ENCODE data around the gene C1orf185. TPM values are rescaled to one million over a fixed set of nuclear protein-coding genes. Genes with fewer than 3 reads are reported as not detected.

Gene C1orf185
- total and polyA plus RNA-seq, 9 of the 15 experiments (the other 6 are each of a cell fraction or from before 2014, with no cell fraction given): not detected

DNA sequence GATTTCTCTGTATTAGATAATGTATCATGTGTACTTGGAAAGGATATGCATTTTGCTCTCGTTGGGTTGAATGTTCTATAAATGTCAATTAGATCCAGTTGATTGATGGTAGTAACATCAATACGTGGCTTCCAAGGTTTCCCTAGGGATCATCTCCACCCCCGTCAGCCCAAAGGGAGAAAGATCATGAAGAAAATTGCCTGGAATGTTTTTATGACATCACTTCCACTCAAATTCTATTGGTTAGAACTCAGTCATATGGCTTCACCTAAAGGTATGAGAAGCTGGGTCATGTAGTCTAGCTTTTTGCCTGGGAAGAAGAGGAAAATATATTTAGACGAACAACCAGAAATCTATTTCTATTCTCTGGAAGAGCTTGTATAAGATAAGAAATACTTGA lies at the start of gene C1orf185 (continued):
- TF ChIP-seq, protein P1, sequence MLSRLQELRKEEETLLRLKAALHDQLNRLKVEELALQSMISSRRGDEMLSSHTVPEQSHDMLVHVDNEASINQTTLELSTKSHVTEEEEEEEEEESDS (CRISPR knock-in tag; IDR thresholded peaks at IDR 0.05): no peak
- TF ChIP-seq ZNF24 (IDR thresholded peaks at IDR 0.05) (no peak), NBN (IDR thresholded peaks at IDR 0.05; ENCODE audit: low read depth) (no peak), ZNF239 (CRISPR knock-in tag; IDR thresholded peaks at IDR 0.05) (no peak)
- TF ChIP-seq, protein P2, sequence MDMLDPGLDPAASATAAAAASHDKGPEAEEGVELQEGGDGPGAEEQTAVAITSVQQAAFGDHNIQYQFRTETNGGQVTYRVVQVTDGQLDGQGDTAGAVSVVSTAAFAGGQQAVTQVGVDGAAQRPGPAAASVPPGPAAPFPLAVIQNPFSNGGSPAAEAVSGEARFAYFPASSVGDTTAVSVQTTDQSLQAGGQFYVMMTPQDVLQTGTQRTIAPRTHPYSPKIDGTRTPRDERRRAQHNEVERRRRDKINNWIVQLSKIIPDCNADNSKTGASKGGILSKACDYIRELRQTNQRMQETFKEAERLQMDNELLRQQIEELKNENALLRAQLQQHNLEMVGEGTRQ (CRISPR knock-in tag; IDR thresholded peaks at IDR 0.05): peak; percentile 25; the same call in 1 of the 2 replicates

DNA sequence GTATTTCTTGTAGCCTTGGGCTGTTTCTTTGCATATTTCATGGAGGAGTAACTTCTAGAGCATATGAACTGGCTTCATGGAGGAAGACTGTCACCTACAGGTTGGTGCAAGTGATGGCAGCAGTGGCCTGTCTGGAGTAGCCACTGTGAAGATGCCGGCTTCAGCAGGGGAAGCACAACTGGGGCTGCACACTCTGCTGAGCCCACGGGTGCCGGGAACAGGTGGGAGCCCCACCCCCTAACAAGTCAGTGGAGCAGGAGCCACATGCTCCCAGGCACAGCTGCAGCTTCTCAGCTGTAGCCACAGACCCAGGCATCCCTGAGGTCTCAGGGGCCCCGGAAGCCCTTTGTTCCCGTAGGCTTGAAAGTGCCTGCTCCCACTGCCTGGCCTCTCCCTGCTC lies 43.2 kb upstream of the C1orf185 start:
- no peaks in the 10 kb centered on the region for H3K27me3 ChIP-seq (ENCODE audit: control insufficient read depth in 2 of 2, insufficient read depth in 2 of 2, low read length in 2 of 2)
- no peaks in the 10 kb centered on the region for H3K79me2 ChIP-seq (ENCODE audit: control insufficient read depth, insufficient read depth, low read length)
- H2AFZ ChIP-seq (ENCODE audit: low read depth, low read length): no peak overlapping the region
- H4K20me1 ChIP-seq (replicated peaks; ENCODE audit: control insufficient read depth, insufficient read depth, low read length): no peaks in the 10 kb centered on the region
- POLR2A ChIA-PET: no interaction called here
- FAIRE-seq (no peak), ATAC-seq (peak; percentile 96), DNase-seq (ENCODE audit: extremely low read depth in 1 of 4, low spot score in 3 of 4) (peak in 3 of 4 experiments; percentile 12 to 50 (median 17))
- H3K9me1 ChIP-seq (ENCODE audit: control insufficient read depth, insufficient read depth, low read length): no peaks in the 10 kb centered on the region
- peaks cover 0 to 5% of the 10 kb centered on the region in 2 experiments; a peak in 1 of 5 replicates for H3K4me1 ChIP-seq (replicated peaks in 1 of 2; ENCODE audit: control insufficient read depth in 2 of 2, insufficient read depth in 2 of 2, low read length in 2 of 2)
- no peaks in the 10 kb centered on the region for H3K36me3 ChIP-seq (ENCODE audit: control insufficient read depth, insufficient read depth, low read length)
- in situ Hi-C loops (cut with MboI): loop anchor here (10.0 to 25.0 kb wide), 2 partner anchors 284 to 697 kb away; no protein-coding TSS in a partner anchor
- no peak overlapping the region for H3K4me3 ChIP-seq
- H3K9ac ChIP-seq (ENCODE audit: insufficient read depth in 1 of 2, low read depth in 2 of 2, low read length in 2 of 2): no peak overlapping the region
- H3K9me3 ChIP-seq (replicated peaks; ENCODE audit: control insufficient read depth, insufficient read depth, low read depth, low read length): no peaks in the 10 kb centered on the region
- H3K27ac ChIP-seq (ENCODE audit: extremely low read depth, low read depth, low read length): no peak overlapping the region
- no TSS peak for BruUV-seq (replicated peaks)
- intact Hi-C loops (cut with micrococcal nuclease): loop anchor here (5.0 kb wide), 1 partner anchor 692 kb away; no protein-coding TSS in a partner anchor
- CTCF ChIA-PET (ENCODE audit: low intra/inter-chr PET ratio): no interaction called here
- H3K4me2 ChIP-seq (ENCODE audit: insufficient read depth, low read length): no peak overlapping the region
- 1% methylated on average over 5 of the region's 5 CpGs for WGBS (ENCODE audit: insufficient coverage, low coverage, missing lambda C conversion rate)
- TF ChIP-seq TCFL5 (CRISPR knock-in tag; conservative IDR thresholded peaks at IDR 0.05) (no peak), SMC3 (conservative IDR thresholded peaks at IDR 0.05; ENCODE audit: insufficient read depth, low read depth, low read length) (peak; percentile 52; the same call in 1 of the 2 replicates), ZNF696 (CRISPR knock-in tag; conservative IDR thresholded peaks at IDR 0.05) (no peak), COPS2 (conservative IDR thresholded peaks at IDR 0.05) (no peak)
- TF ChIP-seq, protein P3, sequence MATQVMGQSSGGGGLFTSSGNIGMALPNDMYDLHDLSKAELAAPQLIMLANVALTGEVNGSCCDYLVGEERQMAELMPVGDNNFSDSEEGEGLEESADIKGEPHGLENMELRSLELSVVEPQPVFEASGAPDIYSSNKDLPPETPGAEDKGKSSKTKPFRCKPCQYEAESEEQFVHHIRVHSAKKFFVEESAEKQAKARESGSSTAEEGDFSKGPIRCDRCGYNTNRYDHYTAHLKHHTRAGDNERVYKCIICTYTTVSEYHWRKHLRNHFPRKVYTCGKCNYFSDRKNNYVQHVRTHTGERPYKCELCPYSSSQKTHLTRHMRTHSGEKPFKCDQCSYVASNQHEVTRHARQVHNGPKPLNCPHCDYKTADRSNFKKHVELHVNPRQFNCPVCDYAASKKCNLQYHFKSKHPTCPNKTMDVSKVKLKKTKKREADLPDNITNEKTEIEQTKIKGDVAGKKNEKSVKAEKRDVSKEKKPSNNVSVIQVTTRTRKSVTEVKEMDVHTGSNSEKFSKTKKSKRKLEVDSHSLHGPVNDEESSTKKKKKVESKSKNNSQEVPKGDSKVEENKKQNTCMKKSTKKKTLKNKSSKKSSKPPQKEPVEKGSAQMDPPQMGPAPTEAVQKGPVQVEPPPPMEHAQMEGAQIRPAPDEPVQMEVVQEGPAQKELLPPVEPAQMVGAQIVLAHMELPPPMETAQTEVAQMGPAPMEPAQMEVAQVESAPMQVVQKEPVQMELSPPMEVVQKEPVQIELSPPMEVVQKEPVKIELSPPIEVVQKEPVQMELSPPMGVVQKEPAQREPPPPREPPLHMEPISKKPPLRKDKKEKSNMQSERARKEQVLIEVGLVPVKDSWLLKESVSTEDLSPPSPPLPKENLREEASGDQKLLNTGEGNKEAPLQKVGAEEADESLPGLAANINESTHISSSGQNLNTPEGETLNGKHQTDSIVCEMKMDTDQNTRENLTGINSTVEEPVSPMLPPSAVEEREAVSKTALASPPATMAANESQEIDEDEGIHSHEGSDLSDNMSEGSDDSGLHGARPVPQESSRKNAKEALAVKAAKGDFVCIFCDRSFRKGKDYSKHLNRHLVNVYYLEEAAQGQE (IDR thresholded peaks at IDR 0.05; ENCODE audit: borderline replicate concordance): peak; percentile 53
- TF ChIP-seq, protein P3 (CRISPR knock-in tag; IDR thresholded peaks at IDR 0.05; ENCODE audit: low read depth): no peak
- TF ChIP-seq, protein P4, sequence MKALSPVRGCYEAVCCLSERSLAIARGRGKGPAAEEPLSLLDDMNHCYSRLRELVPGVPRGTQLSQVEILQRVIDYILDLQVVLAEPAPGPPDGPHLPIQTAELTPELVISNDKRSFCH (CRISPR knock-in tag; IDR thresholded peaks at IDR 0.05): no peak
- TF ChIP-seq, protein P4 (tag; IDR thresholded peaks at IDR 0.05): no peak

Data from K562 (cell line).